ENCODE measurements around the gene HEBP1.

HEBP1 gene

DNA sequence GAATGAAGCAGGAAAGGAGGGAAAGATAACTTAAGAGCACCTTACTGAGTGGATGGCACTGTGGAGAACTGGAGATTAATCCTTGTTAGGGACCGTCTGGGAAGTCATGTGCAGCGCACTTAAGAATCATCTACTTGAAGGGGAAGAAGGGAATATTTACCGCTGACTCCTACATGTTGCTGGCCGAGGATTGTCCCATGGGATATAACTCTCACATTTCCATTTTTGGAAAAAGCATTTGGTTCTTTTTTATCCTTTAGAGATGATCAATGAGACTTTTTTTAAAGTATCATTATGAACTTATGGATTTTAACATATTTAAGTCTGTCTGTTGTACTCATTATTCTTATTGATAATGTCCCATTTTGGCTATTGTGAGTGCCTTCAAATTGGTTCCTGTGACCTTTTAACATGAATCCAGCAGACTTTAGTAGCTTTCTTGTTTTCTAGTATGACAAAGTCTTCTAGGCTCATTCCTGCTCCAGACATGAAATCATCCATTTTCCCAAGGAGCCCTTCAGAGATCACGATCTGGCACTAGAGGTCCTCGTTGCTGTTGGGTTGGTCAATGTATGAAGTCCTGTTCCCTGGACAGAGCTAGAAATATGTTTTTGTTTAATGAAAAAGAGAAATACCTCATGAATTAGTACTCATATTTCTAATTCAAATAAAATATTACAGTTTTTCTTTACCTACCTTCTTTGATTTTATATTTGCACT lies 23.9 kb upstream of the HEBP1 start:
- DNase-seq: no peak

GRCh38 chr12:13022851-13023271 lies 22.8 kb upstream of the HEBP1 start:
- DNase-seq: no peak

GRCh38 chr12:13011098-13011497 lies 11.0 kb upstream of the HEBP1 start:
- DNase-seq: no peak

DNA sequence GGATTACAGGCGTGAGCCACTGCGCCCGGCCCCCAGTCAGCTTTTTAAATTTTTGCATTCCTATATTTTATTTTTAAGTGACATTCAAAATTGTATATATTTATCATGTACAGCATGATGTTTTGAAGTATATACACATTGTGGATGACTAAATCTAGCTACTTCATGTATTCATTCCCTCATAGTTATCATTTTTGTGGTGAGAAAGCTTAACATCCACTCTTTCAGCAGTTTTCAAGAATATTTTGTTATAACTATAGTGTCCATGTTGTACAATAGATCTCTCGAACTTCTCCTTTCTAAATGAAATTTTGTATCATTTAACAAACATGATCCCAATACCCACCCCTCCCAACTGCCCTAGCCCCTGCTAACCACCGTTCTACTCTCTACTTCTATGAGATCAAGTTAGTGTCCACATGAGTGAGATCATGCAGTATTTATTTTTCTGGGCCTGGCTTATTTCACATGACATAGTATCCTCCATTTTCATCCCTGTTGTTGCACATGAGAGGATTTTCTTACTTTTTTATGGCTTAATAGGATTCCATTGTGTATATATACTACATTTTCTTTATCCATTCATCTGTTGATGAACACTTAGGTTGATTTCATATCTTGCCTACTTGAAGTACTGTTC lies 8.8 kb upstream of the HEBP1 start:
- no peak for DNase-seq

DNA sequence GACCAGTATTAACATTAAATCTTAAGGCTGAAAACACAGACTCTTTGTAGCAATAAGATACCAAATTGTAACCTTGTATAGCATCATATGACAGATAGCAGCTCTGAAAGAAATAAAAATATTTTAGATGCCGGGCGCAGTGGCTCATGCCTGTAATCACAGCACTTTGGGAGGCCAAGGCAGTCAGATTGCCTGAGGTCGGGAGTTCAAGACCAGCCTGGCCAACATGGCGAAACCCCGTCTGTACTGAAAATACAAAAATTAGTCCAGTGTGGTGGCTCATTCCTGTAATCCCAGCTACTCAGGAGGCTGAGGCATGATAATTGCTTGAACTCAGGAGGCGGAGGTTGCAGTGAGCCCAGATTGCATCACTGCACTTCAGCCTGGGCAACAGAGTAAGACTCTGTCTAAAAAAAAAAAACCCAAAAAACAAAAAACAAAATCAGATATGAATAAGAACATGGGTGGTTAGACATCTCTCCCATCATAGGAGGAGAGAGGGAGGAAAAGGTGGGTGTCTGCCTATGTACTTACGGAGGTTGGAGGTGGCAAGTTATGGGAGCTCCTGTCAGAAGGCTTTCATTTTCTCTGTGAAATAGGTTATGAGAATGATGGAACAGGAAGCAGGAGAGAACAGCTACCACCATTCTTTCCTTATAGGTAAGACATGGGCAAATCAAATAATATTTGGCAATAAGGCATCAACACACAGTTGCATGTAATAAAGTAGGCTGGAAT lies 7.6 kb upstream of the HEBP1 start:
- DNase-seq: no peak

DNA sequence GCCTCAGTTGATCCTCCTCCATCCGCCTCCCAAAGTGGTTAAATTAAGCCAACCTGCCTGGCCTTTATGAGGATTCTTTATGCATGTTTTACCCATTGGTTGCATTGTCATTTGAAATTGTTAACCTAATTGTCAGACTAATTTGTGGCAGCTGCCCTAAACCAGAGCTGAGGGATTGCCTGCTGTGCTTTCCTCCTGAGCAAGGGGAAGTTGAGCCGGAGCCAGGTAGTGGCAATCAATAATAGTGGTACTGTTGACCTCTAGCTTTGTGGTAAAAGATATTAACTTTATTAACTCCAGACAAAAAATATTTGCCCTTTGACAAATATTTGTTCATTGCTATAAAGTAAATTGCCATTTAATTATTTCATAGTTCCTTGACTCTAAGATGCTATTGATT lies 5.6 kb upstream of the HEBP1 start:
- DNase-seq: no peak

DNA sequence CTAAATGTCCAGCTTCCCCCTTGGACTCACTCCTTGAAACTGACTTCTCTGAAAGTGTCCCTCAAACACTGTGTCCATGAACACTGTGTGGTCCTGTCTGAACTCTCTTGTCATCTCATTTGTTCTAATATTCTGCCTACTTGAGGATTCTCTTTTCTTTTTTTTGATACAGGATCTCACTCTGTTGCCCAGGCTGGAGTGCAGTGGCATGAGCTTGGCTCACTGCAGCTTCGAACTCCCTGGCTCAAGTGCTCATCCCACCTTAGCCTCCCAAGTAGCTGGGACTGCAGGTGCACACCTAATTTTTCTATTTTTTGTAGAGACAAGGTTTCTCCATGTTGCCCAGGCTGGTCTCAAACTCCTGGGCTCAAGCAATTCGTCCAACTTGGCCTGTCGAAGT lies 4.9 kb upstream of the HEBP1 start:
- no peak for DNase-seq

GRCh38 chr12:13004361-13004760 lies 4.3 kb upstream of the HEBP1 start:
- no peak for DNase-seq

GRCh38 chr12:13002301-13003097 lies 2.4 kb upstream of the HEBP1 start:
- DNase-seq: no peak

- no peak for DNase-seq
Observed at GRCh38 chr12:13001775-13002040, 1.6 kb upstream of the HEBP1 start.

DNA sequence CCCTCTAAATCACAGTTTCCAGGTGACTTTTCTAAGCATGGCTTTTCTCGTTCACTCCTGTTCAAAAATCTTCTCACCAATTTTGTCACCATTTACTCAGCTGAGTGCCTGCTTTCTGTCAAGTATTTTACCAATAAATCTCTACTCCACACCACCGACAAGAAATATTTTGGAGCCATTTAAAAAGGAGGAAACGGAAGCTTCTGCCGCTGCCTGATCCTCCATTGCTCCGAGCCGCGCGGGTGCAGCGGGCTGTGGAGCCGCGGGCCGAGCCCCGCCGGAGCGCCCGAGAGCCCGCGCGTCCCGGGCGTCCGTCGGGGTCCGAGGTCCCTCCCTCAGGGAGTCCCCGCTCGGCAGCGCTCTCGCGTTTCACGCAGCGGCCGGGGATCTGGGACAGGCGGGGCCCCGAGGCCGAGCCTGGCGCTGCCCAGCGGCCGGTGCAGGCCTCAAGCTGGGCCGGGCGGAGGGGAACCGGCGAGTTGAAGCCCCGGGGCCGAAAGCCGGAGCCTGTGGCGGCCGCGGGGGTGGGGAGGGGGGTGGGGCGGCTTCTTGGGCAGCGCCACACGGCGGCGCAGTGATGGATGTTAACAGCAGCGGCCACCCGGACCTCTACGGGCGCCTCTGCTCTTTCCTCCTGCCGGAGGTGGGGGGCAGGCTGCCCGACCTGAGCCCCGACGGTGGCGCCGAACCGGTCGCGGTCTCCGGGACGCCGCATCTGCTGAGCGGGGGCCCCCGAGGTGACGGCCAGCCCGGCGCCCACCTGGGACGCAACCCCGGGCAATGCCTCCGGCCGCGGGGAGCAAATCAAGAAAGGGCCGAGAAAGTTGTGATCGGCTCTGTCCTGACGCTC lies 1.1 kb upstream of the HEBP1 start:
- peak; percentile 16 to 35 for DNase-seq

DNA sequence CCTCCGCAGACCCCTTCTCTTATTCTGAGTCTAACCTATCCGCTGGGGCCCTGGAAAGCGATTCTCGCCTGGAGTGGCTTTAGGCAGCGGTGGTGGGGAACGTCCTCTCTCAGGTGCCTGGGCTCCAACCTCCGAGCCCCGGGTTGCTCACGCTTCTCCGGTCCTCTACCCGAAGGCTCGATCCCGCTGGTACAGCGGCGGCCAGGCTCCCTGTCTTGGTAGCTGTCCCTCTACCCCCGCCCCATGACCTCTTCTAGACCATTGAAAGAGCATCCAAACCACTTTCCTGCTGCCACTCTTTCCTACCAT lies 505 bp upstream of the HEBP1 start:
- DNase-seq: no peak

DNA sequence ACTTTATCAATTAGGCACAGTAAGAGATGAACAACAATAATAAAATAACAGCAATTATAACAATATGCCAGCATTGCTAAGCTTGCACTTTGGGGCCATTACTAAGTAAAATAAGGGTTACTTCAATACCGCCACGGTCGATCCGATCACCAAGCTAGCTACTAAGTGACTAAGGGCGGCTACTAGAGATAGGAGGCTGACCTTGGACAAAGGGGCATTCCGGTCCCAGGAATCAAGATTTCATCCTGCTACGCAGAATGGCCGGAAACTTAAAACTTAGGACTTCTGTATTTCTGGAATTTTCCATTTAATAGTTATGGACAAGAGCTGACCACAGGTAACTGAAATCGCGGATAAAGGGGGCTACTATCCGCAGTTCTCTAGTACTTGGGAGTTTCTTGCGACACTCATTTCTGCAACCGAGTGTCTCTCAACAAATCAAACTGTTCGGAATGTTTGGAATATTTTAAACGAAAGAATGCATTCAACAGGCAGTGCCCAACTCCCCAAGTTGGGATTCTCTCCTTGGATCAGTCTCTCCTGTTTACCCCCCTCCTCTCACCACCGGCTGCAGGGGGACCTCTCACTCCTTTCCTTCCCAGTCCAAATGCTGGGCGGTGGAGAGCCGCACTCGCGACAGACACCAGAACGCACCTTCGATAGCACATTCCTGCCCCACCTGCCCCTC lies 650 bp downstream of the HEBP1 start:
- no peak for DNase-seq

DNA sequence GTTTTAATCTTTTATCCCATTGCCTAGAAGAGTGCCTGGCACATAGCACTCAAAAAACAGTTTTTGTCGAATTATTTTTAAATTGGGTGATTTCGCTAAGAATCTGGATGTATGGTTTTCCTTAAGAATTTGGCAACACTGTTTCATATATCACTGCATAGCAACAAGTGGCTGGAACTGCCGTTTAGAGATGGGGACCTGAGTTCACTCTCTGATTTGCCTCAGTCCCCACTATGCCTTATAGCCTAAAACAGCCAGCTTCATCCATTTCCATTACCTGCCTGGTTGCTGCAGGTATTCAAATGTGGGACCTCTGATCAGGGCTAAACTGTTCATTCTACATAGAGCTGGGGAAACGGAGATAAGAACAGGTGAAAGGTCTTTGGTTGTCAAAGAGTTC lies 1.8 kb downstream of the HEBP1 start:
- no peak for DNase-seq

- DNase-seq: no peak
Observed at GRCh38 chr12:12997734-12998133, 2.3 kb downstream of the HEBP1 start.

DNA sequence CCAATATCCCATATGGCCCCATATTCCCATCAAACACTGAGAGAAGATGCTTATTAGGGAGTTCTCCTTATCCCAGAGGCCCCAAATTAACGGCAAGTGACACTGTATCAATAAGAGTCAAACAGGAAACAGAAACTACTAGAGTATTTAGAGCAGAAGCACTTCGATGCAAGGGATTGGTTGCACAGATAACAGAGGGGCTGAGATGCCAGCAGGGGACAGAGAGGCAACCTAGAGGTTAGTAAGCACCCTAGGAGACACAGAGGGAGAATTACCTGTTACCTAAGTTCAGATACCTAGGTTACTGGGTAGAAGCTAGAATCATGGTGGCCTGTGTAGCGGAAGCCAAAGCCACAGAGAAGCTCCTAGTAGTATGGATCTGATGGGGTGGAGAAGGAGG lies 2.9 kb downstream of the HEBP1 start:
- no peak for DNase-seq

- DNase-seq: no peak
Observed at GRCh38 chr12:12996209-12996608, 3.9 kb downstream of the HEBP1 start.

DNA sequence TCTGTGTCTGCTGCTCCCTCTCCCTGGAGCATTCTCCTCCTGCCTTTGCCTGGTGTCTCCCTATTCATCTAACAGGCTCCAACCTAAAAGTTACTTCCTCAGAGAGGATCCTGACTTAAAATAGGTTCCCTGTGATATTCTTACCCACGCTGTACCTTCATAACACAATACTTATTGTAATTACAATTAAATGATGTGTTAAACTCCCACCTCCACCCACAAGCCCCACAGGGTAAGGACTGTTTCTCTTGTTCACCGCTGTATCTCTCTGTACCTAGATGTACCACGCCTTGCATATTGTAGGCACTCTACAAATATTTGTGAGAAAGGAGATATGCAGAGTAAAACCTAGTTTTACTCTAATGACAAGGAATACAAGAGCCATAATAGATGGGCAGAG lies 5.0 kb downstream of the HEBP1 start:
- DNase-seq: no peak

DNA sequence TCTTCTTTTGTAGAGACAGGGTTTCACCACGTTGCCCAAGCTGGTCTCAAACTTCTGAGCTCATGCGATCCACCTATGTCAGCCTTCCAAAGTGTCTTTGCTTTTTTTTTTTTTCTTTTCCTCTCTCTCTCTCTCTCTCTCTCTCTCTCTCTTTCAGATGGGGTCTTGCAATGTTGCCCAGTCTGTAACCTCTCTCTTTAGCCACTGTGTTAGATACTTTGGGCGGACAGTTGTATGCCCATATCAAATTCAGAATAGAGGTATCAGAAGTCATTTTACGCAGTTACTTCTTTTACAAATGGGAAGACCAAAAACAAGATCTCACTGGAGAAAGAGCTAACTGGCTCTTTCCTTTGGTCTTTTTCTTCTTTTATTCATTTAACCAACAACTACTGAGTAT lies 6.7 kb downstream of the HEBP1 start:
- no peak for DNase-seq

- no peak for DNase-seq
Observed at GRCh38 chr12:12992418-12993130, 7.5 kb downstream of the HEBP1 start.

GRCh38 chr12:12990700-12991468 lies 9.2 kb downstream of the HEBP1 start:
- DNase-seq: no peak
